HFFc6 (cell line): Measurements from ENCODE around the gene ELF2. TPM values are rescaled to one million over a fixed set of nuclear protein-coding genes. Genes with fewer than 3 reads are reported as not detected.
"Not testable (repeated sequence)": the region's sequence is repeated elsewhere in the genome, so short reads cannot be mapped to it uniquely, and the experiment has no call there.

Source experiments
- DNase-seq: peaks from one replicate; pipeline ENCODE4 v3.0.0-alpha.2; 2018
- H3K27ac Mint-ChIP-seq: 2 replicates; pipeline ENCODE4 v1.8.0; 2020; ENCODE audit warnings: mild to moderate bottlenecking, mixed read lengths
- H3K27me3 Mint-ChIP-seq: 2 replicates; pipeline ENCODE4 v1.8.0; 2021; ENCODE audit warnings: mild to moderate bottlenecking, moderate library complexity, mixed read lengths; ENCODE audit not compliant: insufficient read depth
- H3K36me3 Mint-ChIP-seq: 2 replicates; pipeline ENCODE4 v1.8.0; 2021; ENCODE audit warnings: low read depth, mixed read lengths
- H3K4me1 Mint-ChIP-seq: 2 replicates; pipeline ENCODE4 v1.8.0; 2020; ENCODE audit warnings: low read depth, mixed read lengths
- H3K4me3 Mint-ChIP-seq: 2 replicates; pipeline ENCODE4 v1.8.0; 2020; ENCODE audit warnings: mild to moderate bottlenecking, moderate library complexity, mixed read lengths
- H3K9me3 Mint-ChIP-seq: 2 replicates; pipeline ENCODE4 v1.8.0; 2020; ENCODE audit warnings: mild to moderate bottlenecking, mixed read lengths
- CTCF ChIP-seq: fragments of 200-600 bp; sonication (generic); IDR thresholded peaks from 2 replicates; pipeline ENCODE4 v1.5.0; 2021; ENCODE audit warnings: antibody characterized with exemption, mild to moderate bottlenecking
- total RNA-seq, 6 experiments: library from RNA; stranded (reverse); fragmentation: NEBNext Ultra II Directional; extraction: Animal tissue kit (Norgen Biotek cat#: 25700); gene quantifications; 2 replicates in 1 of 6; 3 replicates in 5 of 6; pipeline ENCODE4 v1.2.3, GENCODE V29; 2021

Gene ELF2
- total RNA-seq, 6 experiments from 2014 or later, result 17.6 to 23.3 (median 21.1) TPM

- Mint-ChIP-seq H3K27ac (no peak overlapping the region), H3K4me3 (no peak overlapping the region), H3K27me3 (no peaks in the 10 kb centered on the region), H3K36me3 (peaks cover 18% of the 10 kb centered on the region), H3K4me1 (peaks cover 69% of the 10 kb centered on the region), H3K9me3 (no peaks in the 10 kb centered on the region)
- no peak for DNase-seq
- TF ChIP-seq CTCF, result no peak
Measured at GRCh38 chr4:139022835-139023234, 154.2 kb downstream of the ELF2 start.

- H3K27ac Mint-ChIP-seq, DNase-seq, H3K27me3 Mint-ChIP-seq, H3K9me3 Mint-ChIP-seq, H3K4me3 Mint-ChIP-seq: not testable (repeated sequence)
- Mint-ChIP-seq H3K4me1 (peaks cover 66% of the 10 kb centered on the region), H3K36me3 (peaks cover 28% of the 10 kb centered on the region)
Measured at GRCh38 chr4:139021071-139021470, 155.9 kb downstream of the ELF2 start.

- peaks cover 4% of the 10 kb centered on the region; the same call in 1 of the 2 replicates for H3K9me3 Mint-ChIP-seq
- peaks cover 59% of the 10 kb centered on the region for H3K4me1 Mint-ChIP-seq
- H3K27me3 Mint-ChIP-seq, result peaks cover 2% of the 10 kb centered on the region; the same call in 1 of the 2 replicates
- DNase-seq, result no peak
- H3K27ac Mint-ChIP-seq, result peak overlapping the region; percentile 10
- no peak overlapping the region for H3K4me3 Mint-ChIP-seq
- H3K36me3 Mint-ChIP-seq, result peaks cover 28% of the 10 kb centered on the region
- no peak for TF ChIP-seq CTCF
Measured at GRCh38 chr4:139020384-139020783, 156.6 kb downstream of the ELF2 start.

- H3K4me3 Mint-ChIP-seq, result peak overlapping the region; percentile 82
- peak; percentile 22 for DNase-seq
- H3K36me3 Mint-ChIP-seq, result peaks cover 22% of the 10 kb centered on the region
- H3K27ac Mint-ChIP-seq, result peak overlapping the region; percentile 69
- peaks cover 4% of the 10 kb centered on the region; the same call in 1 of the 2 replicates for H3K9me3 Mint-ChIP-seq
- peak; percentile 28; the same call in 1 of the 2 replicates for TF ChIP-seq CTCF
- H3K4me1 Mint-ChIP-seq, result peaks cover 59% of the 10 kb centered on the region
- H3K27me3 Mint-ChIP-seq, result peaks cover 5% of the 10 kb centered on the region; the same call in 1 of the 2 replicates
Measured at GRCh38 chr4:139018971-139019758, 157.9 kb downstream of the ELF2 start.

GRCh38 chr4:139018501-139018900, 158.5 kb downstream of the ELF2 start:
- Mint-ChIP-seq H3K4me1 (peaks cover 60% of the 10 kb centered on the region), H3K27ac (peak overlapping the region; percentile 69), H3K4me3 (peak overlapping the region; percentile 82), H3K36me3 (peaks cover 22% of the 10 kb centered on the region), H3K9me3 (peaks cover 4% of the 10 kb centered on the region; the same call in 1 of the 2 replicates), H3K27me3 (peaks cover 5% of the 10 kb centered on the region; the same call in 1 of the 2 replicates)
- no peak for TF ChIP-seq CTCF
- DNase-seq, result peak; percentile 26

- Mint-ChIP-seq H3K4me1 (peaks cover 56% of the 10 kb centered on the region), H3K27ac (peak overlapping the region; percentile 69), H3K9me3 (peaks cover 4% of the 10 kb centered on the region; the same call in 1 of the 2 replicates), H3K36me3 (peaks cover 22% of the 10 kb centered on the region), H3K4me3 (peak overlapping the region; percentile 82), H3K27me3 (peaks cover 5% of the 10 kb centered on the region; the same call in 1 of the 2 replicates)
- no peak for DNase-seq
- TF ChIP-seq CTCF, result no peak
Measured at GRCh38 chr4:139017861-139018260, 159.2 kb downstream of the ELF2 start.
